GM08714 (cell line): Measurements from ENCODE around the gene RBPJL.

Source experiments
- H3K4me3 ChIP-seq: fragments of 200-500 bp; sonication (Bioruptor generic); 2 replicates; pipeline ENCODE4 v1.5.1; 2014; ENCODE audit warnings: mild to moderate bottlenecking, low read length, inconsistent platforms
- ZNF274 ChIP-seq: IDR thresholded peaks from 2 replicates; pipeline ENCODE4 v1.6.1; 2012; ENCODE audit warnings: mild to moderate bottlenecking, low read depth, low read length

Gene RBPJL

DNA sequence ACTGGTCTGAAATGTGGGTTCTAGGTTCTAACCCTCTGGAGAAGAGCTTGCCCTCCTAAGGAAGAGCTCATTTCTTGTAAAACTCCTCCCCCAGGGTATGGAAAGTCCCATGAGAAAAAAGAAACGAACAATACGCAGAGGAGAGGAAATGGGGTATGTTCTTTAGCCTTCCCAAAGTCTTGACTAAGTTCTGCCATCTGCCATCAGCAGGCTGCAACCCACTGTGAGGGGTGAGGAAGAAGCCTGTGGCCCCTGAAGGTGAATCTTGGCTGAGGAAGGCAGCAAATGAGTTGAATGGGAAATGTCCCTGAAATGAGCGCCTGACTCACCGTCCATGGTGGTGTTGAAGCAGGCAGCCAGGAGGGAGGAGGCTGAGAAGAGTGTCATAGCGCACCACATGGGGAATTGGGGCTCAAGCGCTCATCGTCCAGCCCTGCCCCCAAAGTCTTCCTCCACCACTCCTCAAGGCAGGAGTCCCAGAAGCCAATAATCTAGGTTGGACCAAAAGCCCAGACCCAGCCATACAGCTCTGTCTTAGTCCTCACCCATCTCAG, 11.8 kb downstream of the RBPJL start:
- H3K4me3 ChIP-seq = no peak overlapping the region
- no peak for TF ChIP-seq ZNF274

GRCh38 chr20:45318948-45319347, 12.3 kb downstream of the RBPJL start:
- no peak overlapping the region for H3K4me3 ChIP-seq
- no peak for TF ChIP-seq ZNF274

DNA sequence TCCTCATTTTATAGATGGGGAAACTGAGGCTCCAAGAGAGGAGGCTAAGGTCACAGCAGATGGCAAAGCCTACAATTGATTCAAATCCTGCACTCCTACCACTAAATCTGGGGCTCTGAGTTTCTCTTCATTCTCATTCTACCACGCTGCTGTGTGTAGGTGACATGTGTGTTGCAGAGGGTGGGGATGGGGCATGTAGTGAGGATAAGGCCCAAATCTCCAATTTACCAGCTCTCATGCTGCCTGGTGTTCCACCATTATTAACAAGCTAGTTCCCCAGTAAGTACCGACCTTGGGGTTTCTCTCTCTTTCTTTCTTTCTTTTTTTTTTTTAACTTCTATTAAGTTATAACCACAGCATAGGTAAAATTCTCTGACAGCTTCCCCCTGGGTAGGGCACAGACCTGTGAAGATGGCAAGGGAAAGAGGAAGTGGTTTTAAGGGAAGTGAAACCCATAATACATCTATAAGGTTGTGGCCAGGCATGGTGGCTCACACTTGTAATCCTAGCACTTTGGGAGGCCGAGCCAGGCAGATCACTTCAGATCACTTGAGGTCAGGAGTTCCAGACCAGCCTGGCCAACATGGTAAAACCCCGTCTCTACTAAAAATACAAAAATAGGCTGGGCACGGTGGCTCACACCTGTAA, 14.4 kb downstream of the RBPJL start:
- no peak for TF ChIP-seq ZNF274
- no peak overlapping the region for H3K4me3 ChIP-seq

DNA sequence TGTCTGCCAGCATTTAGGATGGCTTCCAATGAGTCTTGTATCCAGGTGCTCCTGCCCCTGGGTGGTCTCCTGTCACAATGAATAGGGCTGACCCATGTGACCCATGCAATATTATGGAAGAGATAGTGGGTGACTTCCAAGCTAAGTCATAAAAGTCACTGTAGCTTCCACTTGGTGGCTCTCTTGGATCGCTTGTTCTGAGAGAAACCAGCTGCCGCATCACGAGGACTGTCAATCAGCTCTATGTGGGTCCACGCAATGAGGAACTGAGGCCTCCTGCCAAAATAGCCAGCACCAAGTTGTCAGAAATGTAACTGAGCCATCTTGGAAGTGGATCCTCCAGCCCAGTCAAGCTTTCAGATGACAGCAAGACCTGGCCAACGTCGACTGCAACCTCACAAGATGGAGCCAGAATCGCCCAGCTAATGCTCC, 16.3 kb downstream of the RBPJL start:
- no peak for TF ChIP-seq ZNF274
- H3K4me3 ChIP-seq = no peak overlapping the region

DNA sequence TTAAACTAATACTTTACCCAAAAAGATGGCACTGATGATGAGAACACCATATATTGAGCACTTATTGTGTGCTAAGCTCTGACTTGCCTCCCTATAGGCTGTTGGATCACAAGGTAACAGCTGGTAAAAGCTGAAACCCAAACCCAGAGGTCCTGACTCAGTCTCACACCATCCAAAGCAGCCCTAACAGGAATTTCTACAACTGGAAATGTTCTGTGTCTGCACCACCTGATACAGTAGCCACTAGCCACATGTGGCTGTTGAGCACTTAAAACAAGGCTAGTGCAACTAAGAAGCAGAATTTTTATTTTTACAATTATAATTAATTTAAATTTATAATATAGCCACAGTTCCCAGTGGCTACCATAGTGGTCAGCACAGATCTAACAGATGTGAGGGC, 17.1 kb downstream of the RBPJL start:
- H3K4me3 ChIP-seq = no peak overlapping the region
- no peak for TF ChIP-seq ZNF274

GRCh38 chr20:45325371-45325770, 18.7 kb downstream of the RBPJL start:
- TF ChIP-seq ZNF274 = no peak
- no peak overlapping the region for H3K4me3 ChIP-seq

GRCh38 chr20:45328451-45328850, 21.8 kb downstream of the RBPJL start:
- TF ChIP-seq ZNF274 = no peak
- no peak overlapping the region for H3K4me3 ChIP-seq

- no peak overlapping the region for H3K4me3 ChIP-seq
- TF ChIP-seq ZNF274 = no peak
Measured at GRCh38 chr20:45329497-45330319, 23.1 kb downstream of the RBPJL start.

DNA sequence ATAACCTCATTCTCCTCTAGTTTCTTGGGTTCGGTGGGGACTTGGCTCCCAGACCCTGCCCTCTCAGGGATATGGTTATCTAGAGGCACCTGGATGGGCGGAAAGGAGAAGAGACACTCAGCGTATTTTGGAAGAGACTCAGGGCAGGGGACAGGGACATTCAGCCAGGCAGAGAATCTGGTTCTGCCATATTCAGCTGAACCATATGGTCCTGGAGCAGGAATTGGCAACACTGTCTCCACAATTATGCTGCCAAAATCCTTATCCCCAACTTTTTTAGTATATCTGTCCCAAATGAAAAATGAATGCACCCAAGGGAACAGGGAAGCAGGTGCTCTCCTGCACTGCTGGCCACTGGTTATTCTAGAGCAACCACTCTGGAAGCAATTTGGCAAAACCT, 23.8 kb downstream of the RBPJL start:
- no peak for TF ChIP-seq ZNF274
- no peak overlapping the region for H3K4me3 ChIP-seq

DNA sequence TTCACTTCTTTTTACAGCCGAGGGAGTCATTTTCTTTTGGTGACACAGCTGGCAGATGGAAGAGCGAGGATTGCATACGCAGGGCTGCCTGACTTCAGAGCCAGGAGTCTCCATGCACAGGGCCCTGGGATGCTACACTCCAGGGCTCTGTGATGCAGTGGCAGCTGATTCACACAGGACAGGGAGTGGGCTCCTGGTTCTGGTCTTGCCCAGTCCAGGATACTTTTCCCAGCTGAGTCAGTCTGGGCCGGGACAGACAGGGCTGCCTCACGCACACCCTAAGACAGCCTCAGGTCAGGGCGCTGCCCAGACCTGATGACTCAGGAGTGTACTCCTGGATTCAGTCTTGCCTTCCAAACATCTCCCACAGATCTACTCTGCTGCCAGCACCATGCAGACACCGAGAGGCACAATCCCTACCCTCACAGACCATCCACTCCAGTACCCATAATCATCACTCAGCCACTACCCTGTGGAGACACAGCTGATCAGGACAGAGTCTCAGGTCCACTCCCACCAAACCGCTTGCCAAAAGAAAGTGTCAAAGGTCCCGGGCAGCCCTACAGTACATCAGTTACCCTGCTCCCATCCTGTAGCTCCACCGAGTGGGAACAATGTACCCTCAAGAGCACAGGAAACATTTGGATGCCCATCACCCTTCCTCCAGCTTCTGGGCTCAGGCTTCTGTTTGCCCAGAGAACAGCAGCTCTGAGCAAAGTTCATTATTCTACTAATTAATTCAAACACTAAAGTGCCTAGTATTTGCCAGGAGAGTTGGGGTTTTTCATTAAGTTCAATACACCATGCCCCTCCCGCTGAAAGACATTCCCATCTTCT, 30.1 kb downstream of the RBPJL start:
- no peak for TF ChIP-seq ZNF274
- no peak overlapping the region for H3K4me3 ChIP-seq

DNA sequence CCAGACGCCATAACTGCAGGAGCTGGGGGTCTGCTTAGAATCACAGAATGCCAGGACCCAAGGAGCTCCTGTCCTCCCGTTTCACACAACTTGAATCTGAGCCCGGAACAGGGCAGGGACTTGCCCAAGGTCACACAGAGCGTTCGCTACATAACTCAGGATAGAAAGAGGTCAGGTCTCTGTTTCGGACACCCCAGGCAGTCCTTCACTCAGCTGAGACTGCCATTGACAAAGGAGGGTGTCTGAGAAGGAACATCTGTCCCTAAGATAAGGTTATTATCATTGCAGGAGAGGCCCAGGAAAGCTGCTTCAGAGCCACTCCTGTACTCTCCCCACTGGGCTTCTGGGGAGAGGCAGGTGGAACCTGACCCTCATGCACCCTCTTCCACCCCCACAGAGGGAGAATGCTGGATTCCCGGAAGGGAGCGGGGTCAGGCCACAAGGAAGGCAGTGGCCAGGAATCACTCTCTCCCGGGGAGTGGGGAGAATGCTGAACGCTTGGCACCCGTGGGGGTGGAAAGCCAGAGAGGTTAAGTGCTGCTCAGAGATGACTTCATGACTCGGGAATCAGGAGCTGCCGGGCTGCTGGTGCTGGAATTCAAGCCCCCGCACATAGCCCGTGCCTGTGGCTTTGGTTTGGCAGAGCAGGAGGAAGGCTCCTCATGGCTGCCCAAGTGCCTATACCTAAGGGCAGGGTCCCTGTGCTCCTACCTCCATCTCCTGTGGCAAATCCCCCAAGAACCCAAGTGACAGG, 30.9 kb downstream of the RBPJL start:
- H3K4me3 ChIP-seq = no peak overlapping the region
- TF ChIP-seq ZNF274 = no peak

DNA sequence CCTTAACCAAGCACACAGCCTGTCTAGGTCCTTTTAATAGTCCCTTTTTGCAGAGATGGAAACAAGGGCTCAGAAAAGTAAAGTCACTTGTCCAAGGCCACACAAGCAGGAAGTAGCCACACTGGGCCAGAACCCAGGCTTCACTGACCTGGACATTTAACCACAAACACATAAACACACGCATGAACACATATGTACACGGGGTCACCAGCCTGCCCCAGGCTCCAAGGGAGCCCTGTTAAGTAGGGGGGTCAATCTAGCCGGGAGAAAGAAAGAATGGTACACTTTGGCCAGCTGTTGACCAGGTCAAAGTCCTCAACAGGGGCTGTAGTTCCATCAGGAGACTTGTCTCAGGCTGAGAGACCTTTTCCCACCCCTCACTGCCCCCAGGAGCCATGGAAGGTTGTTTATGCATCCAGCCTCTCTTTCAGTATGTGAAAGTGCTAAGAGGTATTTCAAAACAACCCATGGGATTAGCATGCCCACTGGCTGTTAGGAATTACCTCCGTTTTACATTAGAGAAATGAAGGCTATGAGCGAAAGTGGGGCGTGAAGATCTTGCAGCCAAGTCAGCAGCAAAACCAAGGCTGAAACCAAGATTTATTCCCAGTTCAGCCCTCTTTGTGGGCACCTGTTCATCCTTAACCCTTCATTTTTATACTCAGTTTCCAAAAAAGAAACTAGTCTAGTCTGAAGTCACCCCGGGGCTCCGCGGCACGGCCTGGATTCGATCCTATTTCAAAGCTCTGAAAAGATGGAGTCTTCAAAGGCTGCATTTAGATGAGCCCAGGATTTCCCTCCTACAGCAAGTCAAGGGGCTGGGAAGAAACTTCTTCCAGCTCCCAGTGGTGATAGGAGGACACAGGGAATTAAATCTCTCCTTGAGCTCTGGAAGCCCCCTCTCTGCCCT, 31.7 kb downstream of the RBPJL start:
- no peak overlapping the region for H3K4me3 ChIP-seq
- no peak for TF ChIP-seq ZNF274

DNA sequence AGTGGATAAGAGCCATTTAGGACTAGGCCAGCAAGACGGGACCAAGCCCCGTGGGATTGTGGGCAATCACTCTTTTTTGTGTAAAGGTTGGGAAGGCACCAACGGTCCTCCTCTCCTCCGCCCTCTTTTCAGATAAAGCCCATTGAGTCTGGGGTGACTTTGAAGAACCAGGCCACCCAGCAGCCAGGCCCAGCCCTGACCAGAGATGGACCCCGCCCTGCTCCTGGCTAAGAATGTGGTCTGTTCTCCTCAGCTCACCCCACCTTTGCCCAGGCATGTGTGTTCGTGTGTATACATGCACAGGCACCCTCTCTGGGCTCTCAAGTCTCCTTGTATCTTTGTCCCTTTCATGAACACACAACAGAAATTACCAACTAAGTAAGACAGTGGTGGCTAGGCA, 32.4 kb downstream of the RBPJL start:
- no peak overlapping the region for H3K4me3 ChIP-seq
- no peak for TF ChIP-seq ZNF274
